ENCODE measurements around the gene ARID1B. TPM values are rescaled to one million over a fixed set of nuclear protein-coding genes. Genes with fewer than 3 reads are reported as not detected.
A peak's percentile ranks its signal among the peaks of the same experiment; 100 is the strongest.

The ARID1B gene
- total RNA-seq, 4 donors from 2014 or later, result 87.1 to 194 (median 115) TPM

DNA sequence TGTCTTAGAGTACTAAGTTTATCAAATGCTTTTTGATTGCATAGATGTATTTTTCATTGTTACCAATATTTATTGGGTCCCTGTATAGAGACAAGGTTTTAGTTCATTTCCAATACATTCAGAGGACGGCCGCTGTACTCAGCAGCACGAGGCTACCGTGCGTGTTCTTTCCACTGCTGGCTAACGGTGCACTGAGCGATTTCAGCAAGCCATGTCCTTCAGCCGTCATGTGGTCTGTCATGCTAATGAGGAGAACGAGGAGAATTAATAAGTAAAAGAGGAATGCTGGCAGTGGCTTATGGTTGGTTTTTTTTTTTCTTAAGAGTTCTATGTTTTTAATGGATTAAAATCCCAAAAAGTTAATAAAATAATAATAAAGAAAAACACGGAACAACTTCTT, 253.6 kb downstream of the ARID1B start:
- H3K36me3 ChIP-seq, result no peaks in the 10 kb centered on the region
- in situ Hi-C loops (cut with MboI; ENCODE audit: low pct_ligation_motif_present in 1 of 4, low pct_unique_long_range_greater_than_20kb in 1 of 4, low sequenced_read_pairs in 3 of 4) (loop anchor here in 3 of 4 donors (10.0 to 25.0 kb wide), 3 partner anchors 157 to 468 kb away; no protein-coding TSS in a partner anchor), intact Hi-C loops (cut with DNase I; ENCODE audit: low total_unique reads) (loop anchor here (5.0 kb wide), 1 partner anchor 247 kb away; no protein-coding TSS in a partner anchor)
- TF ChIP-seq EP300 (IDR thresholded peaks at IDR 0.05; ENCODE audit: low read depth) (no peak), POLR2A (IDR thresholded peaks at IDR 0.05) (no peak), POLR2AphosphoS5 (IDR thresholded peaks at IDR 0.05) (no peak)
- TF ChIP-seq, protein P1, sequence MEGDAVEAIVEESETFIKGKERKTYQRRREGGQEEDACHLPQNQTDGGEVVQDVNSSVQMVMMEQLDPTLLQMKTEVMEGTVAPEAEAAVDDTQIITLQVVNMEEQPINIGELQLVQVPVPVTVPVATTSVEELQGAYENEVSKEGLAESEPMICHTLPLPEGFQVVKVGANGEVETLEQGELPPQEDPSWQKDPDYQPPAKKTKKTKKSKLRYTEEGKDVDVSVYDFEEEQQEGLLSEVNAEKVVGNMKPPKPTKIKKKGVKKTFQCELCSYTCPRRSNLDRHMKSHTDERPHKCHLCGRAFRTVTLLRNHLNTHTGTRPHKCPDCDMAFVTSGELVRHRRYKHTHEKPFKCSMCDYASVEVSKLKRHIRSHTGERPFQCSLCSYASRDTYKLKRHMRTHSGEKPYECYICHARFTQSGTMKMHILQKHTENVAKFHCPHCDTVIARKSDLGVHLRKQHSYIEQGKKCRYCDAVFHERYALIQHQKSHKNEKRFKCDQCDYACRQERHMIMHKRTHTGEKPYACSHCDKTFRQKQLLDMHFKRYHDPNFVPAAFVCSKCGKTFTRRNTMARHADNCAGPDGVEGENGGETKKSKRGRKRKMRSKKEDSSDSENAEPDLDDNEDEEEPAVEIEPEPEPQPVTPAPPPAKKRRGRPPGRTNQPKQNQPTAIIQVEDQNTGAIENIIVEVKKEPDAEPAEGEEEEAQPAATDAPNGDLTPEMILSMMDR (IDR thresholded peaks at IDR 0.05), result no peak
- no peak overlapping the region for H3K4me3 ChIP-seq
- H3K27me3 ChIP-seq, result no peaks in the 10 kb centered on the region
- no peak overlapping the region for H3K27ac ChIP-seq
- peaks cover 4 to 30% (median 15%) of the 10 kb centered on the region in 4 donors for H3K4me1 ChIP-seq
- DNase-seq, result no peak
- no peaks in the 10 kb centered on the region for H3K9me3 ChIP-seq
- WGBS, 2 donors (ENCODE audit: low coverage in 1 of 2), result 97 to 98% methylated on average over 9 to 10 of the region's 10 CpGs

DNA sequence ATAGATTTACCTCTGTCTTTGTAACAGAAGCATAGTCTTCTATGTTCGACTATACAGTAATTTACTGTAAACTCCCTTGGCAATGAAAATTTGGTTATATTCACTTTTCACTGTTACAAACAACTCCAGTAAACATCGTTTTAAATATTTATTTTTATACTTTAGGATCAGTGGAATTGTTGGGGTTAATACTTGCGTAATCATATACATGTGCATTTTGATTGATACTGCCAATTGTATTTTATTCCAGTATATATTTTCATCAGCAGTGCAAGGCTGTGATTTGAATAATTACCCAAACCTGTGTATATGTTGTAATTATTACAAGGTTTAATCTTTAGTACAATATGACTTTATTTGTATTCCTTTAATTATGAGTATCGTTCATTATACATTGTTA, 255.7 kb downstream of the ARID1B start:
- no peak for DNase-seq
- Histone ChIP-seq H3K36me3 (no peaks in the 10 kb centered on the region), H3K27ac (peak overlapping the region in 3 of 4 donors; percentile 65 to 80 (median 74)), H3K4me1 (peaks cover 4 to 42% (median 15%) of the 10 kb centered on the region in 4 donors), H3K27me3 (no peaks in the 10 kb centered on the region), H3K9me3 (no peaks in the 10 kb centered on the region), H3K4me3 (peak overlapping the region in 3 of 4 donors; percentile 28 to 53 (median 30))
- in situ Hi-C loops (cut with MboI; ENCODE audit: low pct_ligation_motif_present in 1 of 4, low pct_unique_long_range_greater_than_20kb in 1 of 4, low sequenced_read_pairs in 3 of 4), result loop anchor here in 3 of 4 donors (10.0 to 25.0 kb wide), 3 partner anchors 154 to 471 kb away; no protein-coding TSS in a partner anchor
- TF ChIP-seq EP300 (IDR thresholded peaks at IDR 0.05; ENCODE audit: low read depth) (no peak), POLR2A (IDR thresholded peaks at IDR 0.05) (no peak), POLR2AphosphoS5 (IDR thresholded peaks at IDR 0.05) (no peak)
- TF ChIP-seq, protein P1 (IDR thresholded peaks at IDR 0.05), result no peak
- intact Hi-C loops (cut with DNase I; ENCODE audit: low total_unique reads), result loop anchor here (5.0 kb wide), 1 partner anchor 244 kb away; no protein-coding TSS in a partner anchor
- 51 to 61% methylated on average over 4 of the region's 4 CpGs for WGBS, 2 donors (ENCODE audit: low coverage in 1 of 2)

DNA sequence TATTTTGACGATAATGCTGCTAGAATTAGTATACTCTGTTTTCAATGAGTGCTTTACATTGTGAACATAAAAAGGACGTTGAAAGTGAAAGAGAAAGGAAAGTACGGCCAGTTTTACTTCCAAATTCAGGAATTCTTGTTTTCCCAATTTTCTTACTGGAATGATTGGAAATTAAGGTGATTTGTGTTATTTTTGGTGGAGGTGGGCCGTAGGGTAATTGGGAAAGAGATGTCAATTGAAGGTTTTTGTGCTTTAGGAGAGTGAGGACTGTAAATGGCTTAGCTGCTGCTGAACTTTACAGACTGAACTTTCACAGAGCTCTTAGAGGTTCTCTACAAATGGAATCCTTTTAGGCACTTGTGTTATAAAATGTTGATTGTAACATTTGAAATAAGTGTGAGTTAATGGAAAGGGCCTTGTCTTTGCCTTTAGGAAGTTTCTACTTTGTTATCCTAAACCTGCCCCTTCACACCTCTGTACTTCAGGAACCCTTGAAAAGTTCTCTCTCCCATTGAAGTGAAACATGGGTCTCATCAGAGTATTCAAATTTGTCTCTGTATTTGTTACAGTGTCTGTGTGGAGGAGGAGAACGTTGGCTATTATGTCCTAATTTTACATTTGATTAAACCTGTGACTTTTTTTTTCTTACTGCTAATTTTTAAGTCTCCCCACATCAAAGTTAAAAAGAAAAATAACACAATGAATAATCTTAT, 256.4 kb downstream of the ARID1B start:
- no peaks in the 10 kb centered on the region for H3K9me3 ChIP-seq
- TF ChIP-seq POLR2A (IDR thresholded peaks at IDR 0.05), result no peak
- TF ChIP-seq, protein P1 (IDR thresholded peaks at IDR 0.05), result no peak
- intact Hi-C loops (cut with DNase I; ENCODE audit: low total_unique reads), result loop anchor here (5.0 kb wide), 1 partner anchor 244 kb away; no protein-coding TSS in a partner anchor
- WGBS, 2 donors (ENCODE audit: low coverage in 1 of 2), result 1 to 3% methylated on average over 5 of the region's 5 CpGs
- no peak for DNase-seq
- H3K27ac ChIP-seq, result peak overlapping the region; percentile 48 to 80 (median 70)
- no peaks in the 10 kb centered on the region for H3K27me3 ChIP-seq
- no peaks in the 10 kb centered on the region for H3K36me3 ChIP-seq
- H3K4me3 ChIP-seq, result peak overlapping the region in 3 of 4 donors; percentile 28 to 53 (median 30)
- peaks cover 4 to 42% (median 15%) of the 10 kb centered on the region in 4 donors for H3K4me1 ChIP-seq
- in situ Hi-C loops (cut with MboI; ENCODE audit: low pct_ligation_motif_present in 1 of 4, low pct_unique_long_range_greater_than_20kb in 1 of 4, low sequenced_read_pairs in 3 of 4), result loop anchor here in 3 of 4 donors (10.0 to 25.0 kb wide), 3 partner anchors 154 to 471 kb away; no protein-coding TSS in a partner anchor

DNA sequence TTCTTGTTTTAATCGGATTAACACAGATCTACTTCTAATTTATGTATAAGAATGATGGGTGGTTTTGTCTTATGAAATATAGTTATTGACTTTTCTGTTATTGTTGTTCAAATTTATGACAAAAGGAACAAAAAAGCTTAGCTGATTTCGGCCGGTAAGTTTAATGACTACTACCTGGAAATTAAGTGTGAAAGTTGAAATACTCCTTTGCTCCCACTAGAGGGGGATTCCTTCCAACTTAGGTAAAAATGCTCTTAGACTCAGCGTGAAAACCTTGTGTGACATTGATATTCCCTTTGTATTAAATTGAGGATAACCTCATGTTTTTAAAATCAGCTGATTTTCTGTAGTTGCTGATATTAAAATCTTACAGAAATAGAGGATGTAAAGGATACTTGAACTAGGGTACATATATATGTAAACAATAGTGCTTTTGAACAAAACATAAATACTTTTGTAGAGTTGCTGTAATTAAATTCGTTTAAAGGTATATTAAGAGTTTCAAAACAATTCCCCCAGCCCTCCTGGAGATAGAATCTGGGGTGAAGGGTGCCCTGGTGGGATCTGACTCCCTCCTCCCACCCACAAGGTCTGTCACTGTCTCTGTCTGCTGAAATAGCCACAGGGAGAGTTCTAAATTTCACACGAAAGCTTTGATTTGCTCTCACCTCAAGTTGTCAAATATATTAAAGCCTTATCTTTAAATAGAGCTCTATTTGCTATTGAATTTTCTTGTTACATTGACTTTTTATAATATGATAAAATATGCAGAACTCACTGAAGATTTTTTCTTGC, 257.5 kb downstream of the ARID1B start:
- DNase-seq, result no peak
- in situ Hi-C loops (cut with MboI; ENCODE audit: low pct_ligation_motif_present in 1 of 4, low pct_unique_long_range_greater_than_20kb in 1 of 4, low sequenced_read_pairs in 3 of 4) (loop anchor here in 3 of 4 donors (10.0 to 25.0 kb wide), 3 partner anchors 153 to 472 kb away; no protein-coding TSS in a partner anchor), intact Hi-C loops (cut with DNase I; ENCODE audit: low total_unique reads) (loop anchor here (5.0 kb wide), 1 partner anchor 243 kb away; no protein-coding TSS in a partner anchor)
- H3K9me3 ChIP-seq, result no peaks in the 10 kb centered on the region
- H3K36me3 ChIP-seq, result no peaks in the 10 kb centered on the region
- H3K27me3 ChIP-seq, result no peaks in the 10 kb centered on the region
- TF ChIP-seq, protein P1 (IDR thresholded peaks at IDR 0.05), result peak; percentile 60 to 79 (median 65)
- TF ChIP-seq POLR2AphosphoS5 (IDR thresholded peaks at IDR 0.05), result no peak
- H3K4me3 ChIP-seq, result no peak overlapping the region
- peaks cover 4 to 42% (median 15%) of the 10 kb centered on the region in 4 donors for H3K4me1 ChIP-seq
- H3K27ac ChIP-seq, result peak overlapping the region in 3 of 4 donors; percentile 65 to 80 (median 74)
- 28 to 30% methylated on average over 6 of the region's 6 CpGs for WGBS, 2 donors (ENCODE audit: low coverage in 1 of 2)

Measured in transverse colon (tissue), 4 donors.